Neural cell (in vitro differentiated cells): Measurements from ENCODE around the gene BMPR1B. TPM values are rescaled to one million over a fixed set of nuclear protein-coding genes. Genes with fewer than 3 reads are reported as not detected.

Experiments used
- H2AFZ ChIP-seq: fragments of 200-600, 300-800 bp; sonication (generic), shearing (Covaris generic); 2 replicates; pipeline ENCODE4 v1.6.0; 2014; ENCODE audit warnings: low read depth, mild to moderate bottlenecking, antibody characterized with exemption, low read length, moderate library complexity
- H3F3A ChIP-seq: fragments of 200-600 bp; shearing (Covaris generic); 2 replicates; pipeline ENCODE4 v1.6.1; 2016; ENCODE audit warnings: mild to moderate bottlenecking, moderate library complexity, mixed read lengths, antibody characterized with exemption, low read length; ENCODE audit not compliant: insufficient read depth, poor library complexity, severe bottlenecking
- H3K27ac ChIP-seq: fragments of 200-600, 300-800 bp; sonication (generic), shearing (Covaris generic); 2 replicates; pipeline ENCODE4 v1.5.1; 2014; ENCODE audit warnings: mild to moderate bottlenecking, low read length, moderate library complexity
- H3K27me3 ChIP-seq: fragments of 300-800, 200-600 bp; sonication (generic), shearing (Covaris generic); 2 replicates; pipeline ENCODE4 v1.6.0; 2014; ENCODE audit warnings: mild to moderate bottlenecking, low read depth, low read length, moderate library complexity; ENCODE audit not compliant: insufficient read depth
- H3K36me3 ChIP-seq: fragments of 300-800, 200-600 bp; sonication (generic), shearing (Covaris generic); 2 replicates; pipeline ENCODE4 v1.5.1; 2014; ENCODE audit warnings: mild to moderate bottlenecking, antibody characterized with exemption, low read length, moderate library complexity; ENCODE audit not compliant: insufficient read depth
- H3K4me2 ChIP-seq: fragments of 300-800, 200-600 bp; sonication (generic), shearing (Covaris generic); 2 replicates; pipeline ENCODE4 v1.6.0; 2014; ENCODE audit warnings: mild to moderate bottlenecking, low read length
- H3K4me3 ChIP-seq: fragments of 300-800, 200-600 bp; sonication (generic), shearing (Covaris generic); 2 replicates; pipeline ENCODE4 v1.5.1; 2014; ENCODE audit warnings: mild to moderate bottlenecking, low read length, moderate library complexity
- H3K79me2 ChIP-seq: fragments of 200-600 bp; shearing (Covaris generic); replicated peaks from 2 replicates; pipeline ENCODE4 v1.6.0; 2014; ENCODE audit warnings: mild to moderate bottlenecking, low read length, moderate library complexity; ENCODE audit not compliant: insufficient read depth
- H3K9ac ChIP-seq: fragments of 300-800, 200-600 bp; sonication (generic), shearing (Covaris generic); 2 replicates; pipeline ENCODE4 v1.6.1; 2016; ENCODE audit warnings: mild to moderate bottlenecking, low read length, mixed read lengths
- H3K9me2 ChIP-seq: fragments of 200-600 bp; shearing (Covaris generic); 2 replicates; pipeline ENCODE4 v1.6.1; 2016; ENCODE audit warnings: mild to moderate bottlenecking, low read length, mixed read lengths; ENCODE audit not compliant: insufficient read depth
- H3K9me3 ChIP-seq: fragments of 200-600, 300-800 bp; sonication (generic), shearing (Covaris generic); 2 replicates; pipeline ENCODE4 v1.6.1; 2016; ENCODE audit warnings: mild to moderate bottlenecking, mixed run types, low read length, moderate library complexity, mixed read lengths
- H4K20me1 ChIP-seq: fragments of 200-600 bp; shearing (Covaris generic); 2 replicates; pipeline ENCODE4 v1.6.1; 2016; ENCODE audit warnings: mild to moderate bottlenecking, mixed run types; ENCODE audit not compliant: insufficient read depth
- CTCF ChIP-seq: fragments of 450-650 bp; IDR thresholded peaks from 2 replicates; pipeline ENCODE4 v1.5.1; 2014; ENCODE audit warnings: antibody characterized with exemption, mild to moderate bottlenecking, moderate library complexity; ENCODE audit not compliant: poor library complexity, severe bottlenecking
- EP300 ChIP-seq: fragments of 450-650 bp; conservative IDR thresholded peaks from 2 replicates; pipeline ENCODE4 v1.6.1; 2014; ENCODE audit warnings: antibody characterized with exemption, mild to moderate bottlenecking, moderate library complexity; ENCODE audit not compliant: poor library complexity, severe bottlenecking
- EZH2 ChIP-seq: fragments of 200-600, 300-800 bp; shearing (Covaris generic), sonication (generic); IDR thresholded peaks from 2 replicates; pipeline ENCODE4 v1.6.1; 2014; ENCODE audit warnings: antibody characterized with exemption, low read length, borderline replicate concordance, mild to moderate bottlenecking; ENCODE audit not compliant: insufficient read depth, poor library complexity, severe bottlenecking
- MXI1 ChIP-seq: fragments of 450-650 bp; conservative IDR thresholded peaks from 2 replicates; pipeline ENCODE4 v1.6.1; 2014; ENCODE audit warnings: antibody characterized with exemption, mild to moderate bottlenecking; ENCODE audit not compliant: poor library complexity, severe bottlenecking
- POLR2AphosphoS5 ChIP-seq: IDR thresholded peaks from 2 replicates; pipeline ENCODE4 v1.6.1; 2012
- RAD21 ChIP-seq: fragments of 450-650 bp; conservative IDR thresholded peaks from 2 replicates; pipeline ENCODE4 v1.6.1; 2014; ENCODE audit warnings: antibody characterized with exemption, mild to moderate bottlenecking, moderate library complexity
- SMC3 ChIP-seq: fragments of 450-650 bp; conservative IDR thresholded peaks from 2 replicates; pipeline ENCODE4 v1.6.1; 2014; ENCODE audit warnings: antibody characterized with exemption, mild to moderate bottlenecking, moderate library complexity; ENCODE audit not compliant: poor library complexity
- TAF1 ChIP-seq: IDR thresholded peaks from 2 replicates; pipeline ENCODE4 v1.6.1; 2012; ENCODE audit warnings: low read depth
- polyA plus RNA-seq: library from polyadenylated mRNA; depleted of rRNA; stranded (reverse); fragments of >200 nt; gene quantifications from 2 replicates; pipeline ENCODE4 v1.2.3, GENCODE V29; 2014
- TF ChIP-seq, protein P1 (sequence below): IDR thresholded peaks from 2 replicates; pipeline ENCODE4 v1.6.1; 2012; ENCODE audit warnings: borderline replicate concordance

BMPR1B gene
- polyA plus RNA-seq, 1 donor from 2014 or later = 1.6 TPM

GRCh38 chr4:95153182-95153581 is 395.4 kb downstream of the BMPR1B start:
- no peaks in the 10 kb centered on the region for H3F3A ChIP-seq
- H3K4me3 ChIP-seq = no peak overlapping the region
- no peaks in the 10 kb centered on the region for H3K9me3 ChIP-seq
- H3K79me2 ChIP-seq = no peaks in the 10 kb centered on the region
- no peak for TF ChIP-seq MXI1
- TF ChIP-seq CTCF = no peak
- TF ChIP-seq SMC3 = no peak
- TF ChIP-seq POLR2AphosphoS5 = no peak
- TF ChIP-seq EZH2 = no peak
- TF ChIP-seq, protein P1, sequence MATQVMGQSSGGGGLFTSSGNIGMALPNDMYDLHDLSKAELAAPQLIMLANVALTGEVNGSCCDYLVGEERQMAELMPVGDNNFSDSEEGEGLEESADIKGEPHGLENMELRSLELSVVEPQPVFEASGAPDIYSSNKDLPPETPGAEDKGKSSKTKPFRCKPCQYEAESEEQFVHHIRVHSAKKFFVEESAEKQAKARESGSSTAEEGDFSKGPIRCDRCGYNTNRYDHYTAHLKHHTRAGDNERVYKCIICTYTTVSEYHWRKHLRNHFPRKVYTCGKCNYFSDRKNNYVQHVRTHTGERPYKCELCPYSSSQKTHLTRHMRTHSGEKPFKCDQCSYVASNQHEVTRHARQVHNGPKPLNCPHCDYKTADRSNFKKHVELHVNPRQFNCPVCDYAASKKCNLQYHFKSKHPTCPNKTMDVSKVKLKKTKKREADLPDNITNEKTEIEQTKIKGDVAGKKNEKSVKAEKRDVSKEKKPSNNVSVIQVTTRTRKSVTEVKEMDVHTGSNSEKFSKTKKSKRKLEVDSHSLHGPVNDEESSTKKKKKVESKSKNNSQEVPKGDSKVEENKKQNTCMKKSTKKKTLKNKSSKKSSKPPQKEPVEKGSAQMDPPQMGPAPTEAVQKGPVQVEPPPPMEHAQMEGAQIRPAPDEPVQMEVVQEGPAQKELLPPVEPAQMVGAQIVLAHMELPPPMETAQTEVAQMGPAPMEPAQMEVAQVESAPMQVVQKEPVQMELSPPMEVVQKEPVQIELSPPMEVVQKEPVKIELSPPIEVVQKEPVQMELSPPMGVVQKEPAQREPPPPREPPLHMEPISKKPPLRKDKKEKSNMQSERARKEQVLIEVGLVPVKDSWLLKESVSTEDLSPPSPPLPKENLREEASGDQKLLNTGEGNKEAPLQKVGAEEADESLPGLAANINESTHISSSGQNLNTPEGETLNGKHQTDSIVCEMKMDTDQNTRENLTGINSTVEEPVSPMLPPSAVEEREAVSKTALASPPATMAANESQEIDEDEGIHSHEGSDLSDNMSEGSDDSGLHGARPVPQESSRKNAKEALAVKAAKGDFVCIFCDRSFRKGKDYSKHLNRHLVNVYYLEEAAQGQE = no peak
- no peak for TF ChIP-seq TAF1
- TF ChIP-seq RAD21 = no peak
- no peaks in the 10 kb centered on the region for H3K9me2 ChIP-seq
- H3K27me3 ChIP-seq = no peaks in the 10 kb centered on the region
- H3K36me3 ChIP-seq = no peaks in the 10 kb centered on the region
- H3K27ac ChIP-seq = no peak overlapping the region
- H3K4me2 ChIP-seq = no peak overlapping the region
- H3K9ac ChIP-seq = no peak overlapping the region
- H4K20me1 ChIP-seq = no peaks in the 10 kb centered on the region
- no peak overlapping the region for H2AFZ ChIP-seq

DNA sequence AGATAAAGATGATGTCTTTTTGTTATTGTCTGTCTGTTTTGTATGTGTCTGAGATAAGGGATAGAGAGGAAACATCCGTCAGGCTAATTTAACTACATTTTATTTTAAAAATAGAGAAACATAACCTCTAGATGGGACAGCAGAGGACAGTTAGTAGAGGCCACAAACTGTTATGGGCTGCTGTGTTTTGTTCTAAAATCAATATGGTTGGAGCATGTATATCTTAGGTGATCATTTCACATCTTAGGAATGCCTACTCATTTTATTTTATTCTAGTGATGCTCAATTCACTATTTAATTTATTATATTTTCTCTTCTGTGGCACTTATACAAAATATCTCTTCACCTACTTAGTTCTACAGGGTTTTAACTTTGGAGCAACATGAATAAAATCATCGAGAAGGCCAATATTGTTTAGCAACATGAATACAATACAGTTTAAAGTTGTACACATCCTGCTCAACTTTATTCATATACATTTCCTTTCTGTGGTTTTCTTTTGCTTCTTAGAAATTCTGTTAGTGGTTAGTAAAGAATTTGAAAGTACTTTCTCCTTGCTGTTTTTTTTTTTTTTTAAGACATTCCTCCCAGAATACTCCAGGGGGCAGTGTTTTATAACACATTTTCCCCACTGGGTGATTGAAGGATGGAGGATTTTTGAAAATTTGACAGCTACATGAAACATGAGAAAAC is 398.1 kb downstream of the BMPR1B start:
- Histone ChIP-seq H4K20me1 (no peaks in the 10 kb centered on the region), H3K4me2 (no peak overlapping the region), H3K27ac (no peak overlapping the region), H3K4me3 (no peak overlapping the region), H3K79me2 (no peaks in the 10 kb centered on the region), H3F3A (no peaks in the 10 kb centered on the region), H3K36me3 (no peaks in the 10 kb centered on the region), H2AFZ (no peak overlapping the region), H3K9me3 (no peaks in the 10 kb centered on the region), H3K9me2 (no peaks in the 10 kb centered on the region), H3K27me3 (no peaks in the 10 kb centered on the region), H3K9ac (no peak overlapping the region)
- peak; percentile 72 for TF ChIP-seq CTCF
- no peak for TF ChIP-seq EP300
- no peak for TF ChIP-seq POLR2AphosphoS5
- TF ChIP-seq MXI1 = no peak
- no peak for TF ChIP-seq TAF1
- TF ChIP-seq RAD21 = peak; percentile 70
- no peak for TF ChIP-seq EZH2
- TF ChIP-seq, protein P1 = no peak
- peak; percentile 63 for TF ChIP-seq SMC3
